DND-41 (cell line): ENCODE results near the gene MB.

Experiments
- CTCF ChIP-seq: IDR thresholded peaks from 2 replicates; pipeline ENCODE4 v1.5.1; 2012; ENCODE audit warnings: borderline replicate concordance, low read length, moderate library complexity, mild to moderate bottlenecking; ENCODE audit not compliant: poor library complexity, severe bottlenecking; ENCODE audit errors: extremely low read depth
- EZH2 ChIP-seq: IDR thresholded peaks from 3 replicates; pipeline ENCODE4 v1.6.1; 2012; ENCODE audit warnings: borderline replicate concordance, low read depth, mild to moderate bottlenecking, moderate library complexity, low read length, inconsistent platforms; ENCODE audit not compliant: severe bottlenecking

DNA sequence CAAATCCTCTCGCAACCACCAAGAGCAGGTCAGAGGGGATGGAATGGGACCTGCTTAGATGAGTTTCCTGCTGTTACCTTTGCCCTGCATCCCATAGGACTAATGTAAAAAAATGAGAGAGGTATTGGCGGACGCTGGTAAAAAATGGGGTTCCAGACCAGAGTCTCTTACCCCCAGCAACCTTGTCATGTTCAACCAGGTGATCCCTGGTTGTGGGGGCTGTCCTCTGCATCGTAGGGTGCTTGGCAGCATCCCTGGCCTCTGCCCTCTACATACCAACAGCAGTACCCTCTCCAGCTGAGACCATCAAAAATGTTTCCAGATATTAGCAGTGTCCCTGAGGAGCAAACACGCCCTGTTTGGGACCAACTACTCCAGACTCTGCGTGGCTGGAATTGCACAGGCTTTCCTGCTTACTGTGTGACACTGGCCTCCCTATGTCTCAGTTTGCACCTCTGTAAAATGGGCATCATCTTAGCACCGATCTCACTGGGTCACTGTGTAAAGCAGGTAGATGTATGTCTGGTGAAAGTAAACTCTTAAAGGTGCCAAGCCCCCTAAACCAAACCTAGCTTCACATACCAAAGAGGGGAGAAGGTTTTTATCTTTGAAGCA lies 32.6 kb upstream of the MB start:
- TF ChIP-seq CTCF: no peak
- no peak for TF ChIP-seq EZH2
